Activated B cell treated with CpG ODN at 0.5 μM for 24 hours (primary cell): Measurements from ENCODE around the gene VIL1. TPM values are rescaled to one million over a fixed set of nuclear protein-coding genes. Genes with fewer than 3 reads are reported as not detected.

Source experiments
- ATAC-seq: fragments of 200-7000 bp; cut with Tn5 transposase; one replicate; pipeline ENCODE4 v1.10.0; 2021; ENCODE audit warnings: low read depth, mild to moderate bottlenecking, moderate library complexity
- CTCF ChIA-PET: fragments of 350-600 bp; sonication (Branson Sonifier 250); formaldehyde crosslinking; loops from one replicate; lab custom pipeline; 2021; ENCODE audit warnings: antibody characterized with exemption; lab: Charles Lee
- POLR2A ChIA-PET: fragments of 350-600 bp; sonication (Branson Sonifier 250); formaldehyde crosslinking; loops from one replicate; lab custom pipeline; 2021; ENCODE audit warnings: antibody characterized with exemption; lab: Charles Lee
- DNase-seq: peaks from one replicate; pipeline ENCODE4 v3.0.0; 2022
- H3K27ac Mint-ChIP-seq: one replicate; pipeline ENCODE4 v1.8.0; 2020; ENCODE audit warnings: mixed read lengths
- H3K27me3 Mint-ChIP-seq: one replicate; pipeline ENCODE4 v1.8.0; 2021; ENCODE audit warnings: mixed read lengths
- H3K36me3 Mint-ChIP-seq: one replicate; pipeline ENCODE4 v1.8.0; 2021; ENCODE audit warnings: low read depth, mixed read lengths
- H3K4me1 Mint-ChIP-seq: one replicate; pipeline ENCODE4 v1.8.0; 2021; ENCODE audit warnings: mixed read lengths
- H3K4me3 Mint-ChIP-seq: one replicate; pipeline ENCODE4 v1.8.0; 2020; ENCODE audit warnings: mild to moderate bottlenecking, mixed read lengths
- H3K9me3 Mint-ChIP-seq: one replicate; pipeline ENCODE4 v1.8.0; 2020; ENCODE audit warnings: mixed read lengths
- intact Hi-C: fragments of 100-400 bp; cut with micrococcal nuclease; formaldehyde crosslinking; loops from one replicate; pipeline ENCODE4 v1.15.1; 2024
- total RNA-seq: library from RNA; stranded (reverse); gene quantifications from 2 replicates; pipeline ENCODE4 v1.2.3, GENCODE V29; 2022
- TF ChIP-seq, protein P1 (sequence below): fragments of 200-600 bp; IDR thresholded peaks from one replicate; pipeline ENCODE4 v1.8.0; 2022; ENCODE audit warnings: antibody characterized with exemption, mild to moderate bottlenecking

The VIL1 gene
- total RNA-seq, 1 donor from 2014 or later = 0.07 TPM

DNA sequence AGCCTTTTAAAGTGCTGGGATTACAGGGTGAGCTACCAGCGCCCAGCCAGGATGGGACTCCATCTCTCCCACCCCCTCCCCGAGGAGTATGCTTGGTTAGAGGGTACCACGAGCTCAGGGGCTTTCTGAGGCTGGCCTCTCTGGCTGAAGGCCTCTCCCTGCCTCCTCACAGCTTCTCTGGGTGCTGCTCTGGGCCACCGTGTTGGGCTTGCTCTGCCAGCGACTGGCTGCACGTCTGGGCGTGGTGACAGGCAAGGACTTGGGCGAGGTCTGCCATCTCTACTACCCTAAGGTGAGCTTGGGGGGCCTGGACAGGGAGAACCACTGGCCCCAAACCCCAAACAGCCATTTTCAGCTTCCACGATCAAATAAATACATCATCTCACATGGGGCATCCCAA is 33.9 kb upstream of the VIL1 start:
- CTCF ChIA-PET = no interaction called here
- TF ChIP-seq, protein P1, sequence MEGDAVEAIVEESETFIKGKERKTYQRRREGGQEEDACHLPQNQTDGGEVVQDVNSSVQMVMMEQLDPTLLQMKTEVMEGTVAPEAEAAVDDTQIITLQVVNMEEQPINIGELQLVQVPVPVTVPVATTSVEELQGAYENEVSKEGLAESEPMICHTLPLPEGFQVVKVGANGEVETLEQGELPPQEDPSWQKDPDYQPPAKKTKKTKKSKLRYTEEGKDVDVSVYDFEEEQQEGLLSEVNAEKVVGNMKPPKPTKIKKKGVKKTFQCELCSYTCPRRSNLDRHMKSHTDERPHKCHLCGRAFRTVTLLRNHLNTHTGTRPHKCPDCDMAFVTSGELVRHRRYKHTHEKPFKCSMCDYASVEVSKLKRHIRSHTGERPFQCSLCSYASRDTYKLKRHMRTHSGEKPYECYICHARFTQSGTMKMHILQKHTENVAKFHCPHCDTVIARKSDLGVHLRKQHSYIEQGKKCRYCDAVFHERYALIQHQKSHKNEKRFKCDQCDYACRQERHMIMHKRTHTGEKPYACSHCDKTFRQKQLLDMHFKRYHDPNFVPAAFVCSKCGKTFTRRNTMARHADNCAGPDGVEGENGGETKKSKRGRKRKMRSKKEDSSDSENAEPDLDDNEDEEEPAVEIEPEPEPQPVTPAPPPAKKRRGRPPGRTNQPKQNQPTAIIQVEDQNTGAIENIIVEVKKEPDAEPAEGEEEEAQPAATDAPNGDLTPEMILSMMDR = no peak
- POLR2A ChIA-PET = no interaction called here
- Mint-ChIP-seq H3K27me3 (peaks cover 2% of the 10 kb centered on the region), H3K4me3 (no peak overlapping the region), H3K9me3 (no peaks in the 10 kb centered on the region), H3K27ac (no peak overlapping the region), H3K4me1 (peaks cover 11% of the 10 kb centered on the region), H3K36me3 (no peaks in the 10 kb centered on the region)
- DNase-seq (no peak), ATAC-seq (no peak)
- intact Hi-C loops = no loop called here

DNA sequence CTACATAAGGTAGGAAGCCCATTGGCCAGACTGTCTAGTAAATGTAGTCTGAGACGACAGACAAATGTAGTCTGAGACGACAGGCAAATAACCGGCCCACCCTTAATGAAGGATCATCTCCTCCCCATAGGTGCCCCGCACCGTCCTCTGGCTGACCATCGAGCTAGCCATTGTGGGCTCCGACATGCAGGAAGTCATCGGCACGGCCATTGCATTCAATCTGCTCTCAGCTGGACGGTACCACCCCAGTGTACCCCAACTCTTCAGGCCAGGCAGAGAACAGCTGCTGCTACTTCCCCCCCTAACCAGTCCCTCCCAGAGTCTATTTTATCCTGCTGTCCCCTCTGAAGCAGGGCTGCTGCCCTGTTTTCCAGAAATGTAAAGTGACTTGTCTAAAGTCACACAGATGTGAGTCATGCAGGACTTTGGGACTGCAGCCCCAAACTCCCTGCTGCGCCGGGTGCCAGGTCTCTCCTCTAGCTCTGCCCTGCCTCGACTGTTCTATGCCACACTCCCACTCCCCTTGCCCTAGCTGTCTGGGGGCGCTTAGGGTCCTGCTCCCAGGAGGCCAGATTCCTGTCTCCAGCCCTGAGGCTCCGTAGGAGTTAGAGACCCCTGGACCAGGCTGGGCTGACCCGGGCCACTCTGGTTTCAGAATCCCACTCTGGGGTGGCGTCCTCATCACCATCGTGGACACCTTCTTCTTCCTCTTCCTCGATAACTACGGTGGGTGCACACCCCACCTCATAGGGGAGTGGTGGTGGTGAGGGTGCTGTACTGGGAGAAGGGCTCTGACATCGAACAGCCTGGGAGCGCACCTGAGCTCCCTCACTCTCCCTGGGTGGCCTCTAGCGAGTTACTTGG is 32.2 kb upstream of the VIL1 start:
- Mint-ChIP-seq H3K9me3 (no peaks in the 10 kb centered on the region), H3K27me3 (peaks cover 2% of the 10 kb centered on the region), H3K27ac (no peak overlapping the region), H3K4me1 (peaks cover 10% of the 10 kb centered on the region), H3K4me3 (peak overlapping the region; percentile 67), H3K36me3 (no peaks in the 10 kb centered on the region)
- TF ChIP-seq, protein P1 = no peak
- DNase-seq (no peak), ATAC-seq (no peak)
- ChIA-PET POLR2A (interaction anchor here (1.1 to 1.2 kb wide), 2 partner anchors 31 to 114 kb away, joined by 3 to 5 read pairs; no protein-coding TSS in a partner anchor), CTCF (no interaction called here)
- intact Hi-C loops = loop anchor here (2.0 kb wide), 1 partner anchor 16 kb away; no protein-coding TSS in a partner anchor

DNA sequence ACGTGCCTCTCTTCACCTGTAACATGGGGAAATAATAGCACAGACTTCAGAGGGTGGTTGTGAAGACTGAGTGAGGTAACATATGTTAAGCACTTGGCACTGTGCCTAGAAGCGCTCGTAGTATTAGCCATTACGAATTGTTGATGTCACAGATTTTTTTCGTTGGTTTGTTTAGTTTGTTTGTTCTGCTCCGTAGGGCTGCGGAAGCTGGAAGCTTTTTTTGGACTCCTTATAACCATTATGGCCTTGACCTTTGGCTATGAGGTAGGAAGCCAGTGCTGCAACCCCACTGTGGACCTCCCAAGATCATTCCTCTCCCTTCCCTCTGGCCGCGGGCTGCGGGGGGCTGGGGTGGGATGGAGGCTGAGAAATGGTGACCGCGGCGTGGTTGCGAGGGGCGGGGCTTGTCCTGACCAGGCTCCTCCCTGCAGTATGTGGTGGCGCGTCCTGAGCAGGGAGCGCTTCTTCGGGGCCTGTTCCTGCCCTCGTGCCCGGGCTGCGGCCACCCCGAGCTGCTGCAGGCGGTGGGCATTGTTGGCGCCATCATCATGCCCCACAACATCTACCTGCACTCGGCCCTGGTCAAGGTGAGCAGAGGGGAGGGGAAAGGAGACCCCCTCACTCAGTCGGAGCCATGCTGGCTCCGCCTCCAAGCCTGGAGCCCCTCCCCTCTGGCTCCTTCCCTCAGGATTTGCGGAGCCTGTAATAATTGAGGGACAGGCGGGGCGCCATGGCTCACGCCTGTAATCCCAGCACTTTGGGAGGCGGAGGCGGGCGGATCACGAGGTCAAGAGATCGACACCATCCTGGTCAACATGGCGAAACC is 31.3 kb upstream of the VIL1 start:
- DNase-seq (no peak), ATAC-seq (peak; percentile 88)
- ChIA-PET CTCF (no interaction called here), POLR2A (interaction anchor here (1.2 kb wide), 1 partner anchor 115 kb away, joined by 3 read pairs; no protein-coding TSS in a partner anchor)
- peak overlapping the region; percentile 67 for H3K4me3 Mint-ChIP-seq
- peaks cover 2% of the 10 kb centered on the region for H3K27me3 Mint-ChIP-seq
- peaks cover 7% of the 10 kb centered on the region for H3K4me1 Mint-ChIP-seq
- no peaks in the 10 kb centered on the region for H3K9me3 Mint-ChIP-seq
- no peak overlapping the region for H3K27ac Mint-ChIP-seq
- intact Hi-C loops = loop anchor here (2.0 kb wide), 1 partner anchor 17 kb away; no protein-coding TSS in a partner anchor
- no peaks in the 10 kb centered on the region for H3K36me3 Mint-ChIP-seq
- TF ChIP-seq, protein P1 = no peak

DNA sequence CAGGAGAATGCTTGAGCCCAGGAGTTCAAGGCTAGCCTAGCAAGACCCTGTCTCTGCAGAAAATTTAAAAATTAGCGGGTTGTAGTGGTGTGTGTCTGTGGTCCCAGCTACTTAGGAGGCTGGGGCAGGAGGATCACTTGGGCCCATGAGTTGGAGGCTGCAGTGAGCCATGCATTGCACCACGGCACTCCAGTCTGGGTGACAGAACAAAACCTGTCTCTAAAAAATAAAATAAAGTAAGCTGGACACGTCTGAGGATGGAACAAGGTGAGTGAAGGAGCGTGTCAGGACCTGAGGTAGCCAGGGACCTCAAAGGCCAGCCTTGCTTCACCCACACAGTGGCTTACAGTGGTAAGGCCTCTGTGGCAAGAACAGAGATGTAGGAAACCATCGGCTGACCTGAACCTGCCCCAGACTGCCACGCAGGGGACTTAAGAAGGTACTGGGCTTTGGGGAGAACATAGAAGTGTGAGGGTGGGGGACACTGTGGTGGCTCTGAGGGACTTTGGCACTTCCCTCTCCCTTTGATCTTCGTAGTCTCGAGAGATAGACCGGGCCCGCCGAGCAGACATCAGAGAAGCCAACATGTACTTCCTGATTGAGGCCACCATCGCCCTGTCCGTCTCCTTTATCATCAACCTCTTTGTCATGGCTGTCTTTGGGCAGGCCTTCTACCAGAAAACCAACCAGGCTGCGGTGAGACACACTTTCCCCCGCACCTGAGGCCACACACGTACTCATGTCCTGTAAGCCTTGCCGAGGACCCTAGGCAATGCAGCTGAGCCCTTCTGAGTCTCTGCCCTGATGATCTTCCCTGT is 29.4 kb upstream of the VIL1 start:
- POLR2A ChIA-PET = interaction anchor here (0.6 to 1.0 kb wide), 3 partner anchors 53 to 374 kb away, joined by 3 to 4 read pairs (median 3); no protein-coding TSS in a partner anchor
- no peak for ATAC-seq
- peaks cover 18% of the 10 kb centered on the region for H3K4me1 Mint-ChIP-seq

More for the DNA sequence above, 29.4 kb upstream of the VIL1 start:
- intact Hi-C loops = no loop called here
- TF ChIP-seq, protein P1 = no peak
- peaks cover 2% of the 10 kb centered on the region for H3K27me3 Mint-ChIP-seq
- H3K9me3 Mint-ChIP-seq = no peaks in the 10 kb centered on the region
- no peak overlapping the region for H3K27ac Mint-ChIP-seq
- CTCF ChIA-PET = interaction anchor here (0.6 kb wide), 1 partner anchor 117 kb away, joined by 3 read pairs; no protein-coding TSS in a partner anchor
- no peaks in the 10 kb centered on the region for H3K36me3 Mint-ChIP-seq
- no peak overlapping the region for H3K4me3 Mint-ChIP-seq
- no peak for DNase-seq
